H1 (cell line): ENCODE data around the gene VPS37C. TPM values are rescaled to one million over a fixed set of nuclear protein-coding genes. Genes with fewer than 3 reads are reported as not detected.

ENCODE experiments used
- CBX5 ChIP-seq: fragments of 300-800, 300-1000 bp; sonication (generic); IDR thresholded peaks from 2 replicates; pipeline ENCODE4 v1.7.1; 2016; ENCODE audit warnings: antibody characterized with exemption, low read length, low read depth
- HDAC6 ChIP-seq: IDR thresholded peaks from one replicate; pipeline ENCODE4 v1.7.1; 2012; ENCODE audit warnings: low read depth, mild to moderate bottlenecking, inconsistent platforms, low read length, moderate library complexity
- PHF8 ChIP-seq: fragments of 200-600 bp; sonication (generic); conservative IDR thresholded peaks from 2 replicates; pipeline ENCODE4 v1.7.1; 2012; ENCODE audit warnings: low read depth, mild to moderate bottlenecking, inconsistent platforms, low read length, moderate library complexity
- polyA plus RNA-seq, 7 experiments: library from polyadenylated mRNA; depleted of rRNA in 3 of 7; stranded (reverse) in 5 of 7; unstranded in 2 of 7; fragments of >200 nt in 5 of 7; fragments of 200-250 nt in 2 of 7; gene quantifications; 1 replicate in 5 of 7; 2 replicates in 1 of 7; 4 replicates in 1 of 7; pipeline versions ENCODE4 v1.2.1 to v1.2.3, GENCODE V29; 2011 to 2013; ENCODE audit warnings: missing spikeins in 2 of 7, mixed read lengths in 2 of 7
- total RNA-seq: library from RNA; stranded (reverse); fragmentation: NEBNext Ultra II Directional; extraction: Animal tissue kit (Norgen Biotek cat#: 25700); gene quantifications from 2 replicates; pipeline ENCODE4 v1.2.1, GENCODE V29; 2021
- TF ChIP-seq, protein P1 (sequence below), 3 experiments: IDR thresholded peaks; 1 replicate in 2 of 3; 2 replicates in 1 of 3; pipeline versions ENCODE4 v1.5.1 to v1.6.1; 2011; ENCODE audit warnings: low read length in 3 of 3, mild to moderate bottlenecking in 3 of 3, inconsistent platforms in 2 of 3, low read depth in 1 of 3, moderate library complexity in 1 of 3; ENCODE audit not compliant: insufficient read depth in 1 of 3; ENCODE audit errors: control extremely low read depth in 1 of 3

VPS37C gene
- total and polyA plus RNA-seq, 2 of the 8 experiments (the other 6 are each of a cell fraction or from before 2014, with no cell fraction given): 12.9 to 21.0 TPM

DNA sequence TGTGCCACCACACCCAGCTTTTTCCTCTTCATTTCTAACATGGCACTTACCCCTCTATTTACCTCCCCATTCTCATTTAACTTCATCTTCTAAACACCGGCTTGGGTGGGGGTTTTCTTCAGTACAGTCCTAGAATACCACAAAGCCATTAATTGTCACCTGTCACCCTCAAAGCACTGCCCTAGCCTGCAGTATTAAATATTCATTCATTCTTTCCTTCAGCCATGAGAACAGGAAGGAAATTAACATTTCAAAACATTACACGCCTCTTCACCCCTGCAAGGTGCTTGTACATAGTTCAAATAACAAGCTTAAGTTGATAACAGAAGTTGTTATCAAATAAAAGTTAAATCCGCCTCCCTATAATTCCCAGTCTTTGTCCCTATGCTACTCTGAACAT, 10.7 kb upstream of the VPS37C start (continued):
- TF ChIP-seq, protein P1, sequence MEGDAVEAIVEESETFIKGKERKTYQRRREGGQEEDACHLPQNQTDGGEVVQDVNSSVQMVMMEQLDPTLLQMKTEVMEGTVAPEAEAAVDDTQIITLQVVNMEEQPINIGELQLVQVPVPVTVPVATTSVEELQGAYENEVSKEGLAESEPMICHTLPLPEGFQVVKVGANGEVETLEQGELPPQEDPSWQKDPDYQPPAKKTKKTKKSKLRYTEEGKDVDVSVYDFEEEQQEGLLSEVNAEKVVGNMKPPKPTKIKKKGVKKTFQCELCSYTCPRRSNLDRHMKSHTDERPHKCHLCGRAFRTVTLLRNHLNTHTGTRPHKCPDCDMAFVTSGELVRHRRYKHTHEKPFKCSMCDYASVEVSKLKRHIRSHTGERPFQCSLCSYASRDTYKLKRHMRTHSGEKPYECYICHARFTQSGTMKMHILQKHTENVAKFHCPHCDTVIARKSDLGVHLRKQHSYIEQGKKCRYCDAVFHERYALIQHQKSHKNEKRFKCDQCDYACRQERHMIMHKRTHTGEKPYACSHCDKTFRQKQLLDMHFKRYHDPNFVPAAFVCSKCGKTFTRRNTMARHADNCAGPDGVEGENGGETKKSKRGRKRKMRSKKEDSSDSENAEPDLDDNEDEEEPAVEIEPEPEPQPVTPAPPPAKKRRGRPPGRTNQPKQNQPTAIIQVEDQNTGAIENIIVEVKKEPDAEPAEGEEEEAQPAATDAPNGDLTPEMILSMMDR (IDR thresholded peaks at IDR 0.05; ENCODE audit: control extremely low read depth in 1 of 3, insufficient read depth in 1 of 3, low read depth in 1 of 3, low read length in 3 of 3): no peak
- TF ChIP-seq HDAC6 (no peak), PHF8 (no peak), CBX5 (no peak)
